PC-9 (cell line): ENCODE data around the gene TRIP13.

Experiments
- CTCF ChIP-seq: fragments of 200-600 bp; sonication (generic); conservative IDR thresholded peaks from 2 replicates; pipeline ENCODE4 v1.6.1; 2017; ENCODE audit warnings: mixed run types, antibody characterized with exemption, mild to moderate bottlenecking, moderate library complexity
- EZH2 ChIP-seq: fragments of 200-600 bp; sonication (generic); IDR thresholded peaks from 2 replicates; pipeline ENCODE4 v1.8.0; 2017; ENCODE audit warnings: antibody characterized with exemption, low read depth

- TF ChIP-seq EZH2: no peak
- no peak for TF ChIP-seq CTCF
Measured at GRCh38 chr5:891117-891836, 1.4 kb upstream of the TRIP13 start.
